Vagina (tissue), 2 donors: ENCODE measurements around the gene PUS1.

Experiments
- POLR2AphosphoS5 ChIP-seq, 2 donors: sonication (generic); formaldehyde crosslinking; IDR thresholded peaks; one replicate each; pipeline ENCODE4 v1.9.0; 2017; ENCODE audit warnings: antibody characterized with exemption in 2 of 2, mild to moderate bottlenecking in 2 of 2, low read depth in 1 of 2; ENCODE audit not compliant: insufficient read depth in 1 of 2
- TF ChIP-seq, protein P1 (sequence below), 3 experiments: fragments of 450-650 bp in 2 of 3; fragments of 200-600 bp in 1 of 3; sonication (generic) in 1 of 3; IDR thresholded peaks; one replicate each; pipeline ENCODE4 v1.5.1; 2017 to 2019; ENCODE audit warnings: antibody characterized with exemption in 3 of 3, mild to moderate bottlenecking in 2 of 3, moderate library complexity in 2 of 3

DNA sequence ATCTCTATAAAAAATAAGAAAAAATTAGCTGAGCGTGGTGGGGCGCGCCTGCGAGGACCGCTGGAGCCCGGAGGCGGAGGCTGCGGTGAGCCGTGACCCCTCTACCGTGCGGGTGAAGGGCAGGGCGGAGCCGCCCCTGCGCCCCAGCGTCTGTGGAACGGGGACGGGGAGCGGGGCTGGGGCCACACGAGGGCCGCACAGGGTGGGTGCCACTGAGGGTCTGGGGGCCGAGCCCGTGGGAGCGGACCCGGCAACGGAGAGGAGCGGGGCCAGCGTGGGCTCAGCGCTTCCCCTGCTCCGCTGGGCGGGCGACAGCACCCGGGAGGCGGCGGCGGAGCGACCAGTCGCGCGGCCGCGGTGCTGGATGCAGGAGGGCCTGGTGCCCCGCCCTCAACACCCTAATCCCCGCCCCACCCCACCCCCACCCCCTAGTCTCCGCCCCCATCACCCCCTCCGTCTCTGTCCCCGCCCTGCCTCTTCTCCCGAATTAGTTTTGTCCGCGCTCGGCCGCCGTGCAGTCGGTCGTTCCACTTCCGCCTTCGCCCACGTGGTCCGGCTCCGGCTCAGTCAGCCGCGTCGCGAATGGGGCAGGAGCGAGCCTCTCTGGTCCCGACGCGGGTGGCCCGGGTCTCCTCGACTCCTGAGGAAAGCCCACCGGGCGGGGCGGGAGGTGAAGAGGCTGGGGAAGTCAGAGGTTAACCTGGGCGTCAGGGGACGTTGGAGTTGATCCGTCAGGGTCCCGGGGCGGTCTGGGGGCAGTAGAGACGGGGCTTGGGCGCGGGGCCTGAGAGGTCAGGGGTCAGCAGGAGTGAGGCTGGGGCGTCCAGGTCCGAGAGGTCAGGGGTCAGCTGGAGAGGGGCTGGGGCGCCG is at the start of gene PUS1:
- TF ChIP-seq, protein P1, sequence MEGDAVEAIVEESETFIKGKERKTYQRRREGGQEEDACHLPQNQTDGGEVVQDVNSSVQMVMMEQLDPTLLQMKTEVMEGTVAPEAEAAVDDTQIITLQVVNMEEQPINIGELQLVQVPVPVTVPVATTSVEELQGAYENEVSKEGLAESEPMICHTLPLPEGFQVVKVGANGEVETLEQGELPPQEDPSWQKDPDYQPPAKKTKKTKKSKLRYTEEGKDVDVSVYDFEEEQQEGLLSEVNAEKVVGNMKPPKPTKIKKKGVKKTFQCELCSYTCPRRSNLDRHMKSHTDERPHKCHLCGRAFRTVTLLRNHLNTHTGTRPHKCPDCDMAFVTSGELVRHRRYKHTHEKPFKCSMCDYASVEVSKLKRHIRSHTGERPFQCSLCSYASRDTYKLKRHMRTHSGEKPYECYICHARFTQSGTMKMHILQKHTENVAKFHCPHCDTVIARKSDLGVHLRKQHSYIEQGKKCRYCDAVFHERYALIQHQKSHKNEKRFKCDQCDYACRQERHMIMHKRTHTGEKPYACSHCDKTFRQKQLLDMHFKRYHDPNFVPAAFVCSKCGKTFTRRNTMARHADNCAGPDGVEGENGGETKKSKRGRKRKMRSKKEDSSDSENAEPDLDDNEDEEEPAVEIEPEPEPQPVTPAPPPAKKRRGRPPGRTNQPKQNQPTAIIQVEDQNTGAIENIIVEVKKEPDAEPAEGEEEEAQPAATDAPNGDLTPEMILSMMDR (IDR thresholded peaks at IDR 0.05) = no peak
- peak; percentile 70 to 88 for TF ChIP-seq POLR2AphosphoS5 (IDR thresholded peaks at IDR 0.05; ENCODE audit: insufficient read depth in 1 of 2, low read depth in 1 of 2)
